ENCODE measurements around the gene IL17RD. TPM values are rescaled to one million over a fixed set of nuclear protein-coding genes. Genes with fewer than 3 reads are reported as not detected.
"Not testable (repeated sequence)": the region's sequence is repeated elsewhere in the genome, so short reads cannot be mapped to it uniquely, and the experiment has no call there.

IL17RD gene
- total RNA-seq, 1 donor from 2014 or later: 0.26 TPM

DNA sequence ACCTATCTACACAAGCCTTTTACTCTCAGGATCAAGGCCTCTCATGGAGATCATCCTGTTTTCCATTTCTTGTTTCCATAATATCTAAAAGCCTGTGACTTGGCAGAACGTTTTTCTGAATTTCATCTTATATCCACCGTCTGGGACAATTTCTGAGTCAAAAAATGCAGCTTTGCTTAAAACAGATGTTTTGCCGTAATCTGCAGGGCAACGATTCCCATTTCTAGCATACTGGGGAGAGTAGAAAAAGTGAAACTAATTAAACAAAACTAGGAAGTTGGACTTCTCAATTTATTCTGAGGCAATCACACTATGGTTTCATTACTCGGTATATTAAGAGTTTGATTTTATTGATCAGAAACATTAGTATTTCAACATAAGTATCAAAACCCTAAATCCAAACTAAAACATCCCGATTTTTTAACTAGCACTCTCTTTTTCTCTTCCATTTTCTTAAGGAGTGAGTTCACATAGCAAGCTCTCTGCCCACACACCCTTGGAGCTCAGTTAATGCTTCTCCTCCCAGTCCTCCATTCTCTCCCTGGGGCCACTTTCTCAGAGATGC is 71.1 kb downstream of the IL17RD start:
- no peak for DNase-seq (ENCODE audit: low read depth in 2 of 2)

DNA sequence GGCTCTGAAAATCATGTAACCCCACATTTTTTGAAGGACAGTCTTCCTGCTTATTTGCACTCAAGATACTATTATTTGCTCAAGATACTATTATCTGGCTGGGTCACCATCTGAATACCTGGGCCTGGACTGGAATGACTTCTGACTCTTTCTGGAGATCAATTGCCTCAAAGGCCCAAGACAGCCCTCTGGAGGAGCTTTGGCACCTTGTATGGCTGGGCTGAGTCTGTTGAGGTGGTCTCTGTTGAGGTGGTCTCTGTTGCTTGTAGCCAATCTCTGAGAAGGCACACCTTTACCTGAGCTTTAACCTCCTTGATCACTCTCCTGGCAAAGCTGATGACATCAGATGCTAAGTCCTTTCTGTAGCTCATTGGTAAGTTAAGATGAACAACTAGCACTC is 71.7 kb downstream of the IL17RD start:
- DNase-seq (ENCODE audit: low read depth in 2 of 2): no peak

DNA sequence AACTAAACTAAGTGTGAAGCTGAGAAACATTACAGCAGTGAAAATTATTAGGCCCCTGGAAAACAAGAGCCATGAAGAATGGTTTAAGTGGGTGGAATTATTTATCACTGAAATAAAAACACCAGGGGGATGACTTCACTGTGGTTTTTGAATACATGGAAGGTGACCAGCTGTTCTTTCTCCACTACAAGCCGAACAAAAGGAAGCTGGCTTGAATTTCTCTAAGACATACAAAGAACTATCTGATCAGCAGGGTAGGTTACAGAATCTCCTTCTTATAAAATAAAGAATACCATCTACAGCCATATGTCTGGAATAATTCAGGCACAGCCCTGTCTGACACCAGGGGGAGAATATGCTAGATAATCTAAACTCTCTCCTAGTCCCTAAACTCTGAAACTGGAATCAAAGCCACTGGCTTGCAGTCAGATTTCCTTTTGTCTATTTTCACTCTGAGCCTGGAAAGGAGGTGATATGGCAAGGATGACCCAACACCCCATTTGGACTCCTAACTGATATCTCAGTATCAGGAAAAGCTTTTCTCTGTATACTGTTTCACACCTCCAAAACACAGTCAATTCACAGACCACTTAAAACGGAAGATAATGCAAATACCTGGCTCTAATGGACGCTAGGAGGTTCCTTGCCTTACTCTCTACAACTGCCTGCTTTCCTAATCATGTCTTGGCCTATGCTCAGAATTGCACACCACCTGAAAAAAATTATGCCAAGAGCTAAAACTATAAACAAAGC is 73.5 kb downstream of the IL17RD start:
- no peak for DNase-seq (ENCODE audit: low read depth in 2 of 2)

DNA sequence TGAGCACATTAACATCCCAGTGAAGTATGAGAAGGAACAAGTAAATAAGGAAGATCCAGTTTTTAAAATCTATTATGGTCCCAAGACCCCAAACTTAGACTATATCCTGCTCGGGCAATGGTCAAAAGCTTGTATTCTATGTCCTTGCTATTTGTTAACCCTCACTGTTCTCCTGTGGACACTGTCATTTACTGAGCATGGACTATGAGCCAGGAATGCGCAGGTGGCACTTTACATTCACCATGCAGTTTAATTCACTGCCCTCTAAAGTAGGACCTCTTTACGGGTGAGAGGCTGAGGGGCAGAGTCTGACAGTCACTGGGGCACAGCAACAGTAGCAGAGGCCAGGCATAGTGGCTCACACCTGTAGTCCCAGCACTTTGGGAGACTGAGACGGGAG is 76.1 kb downstream of the IL17RD start:
- no peak for DNase-seq (ENCODE audit: low read depth in 2 of 2)

DNA sequence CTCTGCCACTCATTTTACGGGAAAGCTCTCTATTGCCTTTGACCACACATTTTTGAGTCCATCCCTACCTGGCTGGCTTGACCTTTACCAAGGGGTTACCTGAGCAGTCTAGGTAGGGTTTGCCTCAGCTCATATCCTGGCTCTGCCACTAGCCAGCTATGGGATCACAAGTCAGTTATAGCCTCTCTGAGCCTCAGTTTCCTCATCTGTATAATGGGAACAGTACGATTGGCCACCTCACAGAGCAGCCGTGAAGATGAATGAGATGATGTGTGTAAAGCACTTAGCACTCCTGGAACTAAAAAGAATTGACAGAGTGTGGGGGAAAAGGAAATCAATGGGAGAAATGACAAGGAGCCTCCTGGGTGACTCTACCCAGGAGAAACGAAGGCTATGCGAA is 76.7 kb downstream of the IL17RD start:
- DNase-seq (ENCODE audit: low read depth in 2 of 2): no peak

DNA sequence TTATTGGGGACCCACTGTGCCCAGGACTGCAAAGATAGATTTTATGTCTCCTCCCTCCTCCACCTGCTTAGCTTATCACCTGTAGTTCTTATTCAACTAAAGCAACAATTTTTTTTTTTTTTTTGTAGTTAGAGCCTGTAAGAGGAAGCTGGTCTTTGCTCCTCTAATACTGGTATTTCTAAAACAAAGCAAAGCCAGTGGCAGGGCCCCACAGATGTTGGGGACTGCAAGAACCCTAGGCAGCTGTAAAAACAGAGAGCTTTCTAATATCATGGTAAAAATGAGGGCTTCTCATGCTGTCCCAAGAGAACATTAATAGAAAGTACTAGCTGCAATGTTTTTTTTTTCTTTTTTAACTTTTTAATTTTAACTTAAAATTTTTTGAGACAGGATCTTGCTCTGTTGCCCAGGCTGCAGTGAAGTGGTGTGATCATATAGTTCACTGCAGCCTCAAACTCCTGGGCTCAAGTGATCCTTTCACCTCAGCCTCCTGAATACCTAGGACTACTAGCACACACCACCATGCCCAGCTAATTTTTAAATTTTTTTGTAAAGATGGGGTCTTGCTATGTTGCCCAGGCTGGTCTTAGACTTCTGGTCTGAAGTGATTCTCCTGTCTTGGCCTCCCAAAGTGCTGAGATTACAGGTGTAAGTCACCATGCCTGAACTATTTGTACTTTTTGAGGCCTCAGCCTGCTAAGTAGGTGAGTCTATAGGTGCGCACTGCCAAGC is 77.6 kb downstream of the IL17RD start:
- no peak for DNase-seq (ENCODE audit: low read depth in 2 of 2)

DNA sequence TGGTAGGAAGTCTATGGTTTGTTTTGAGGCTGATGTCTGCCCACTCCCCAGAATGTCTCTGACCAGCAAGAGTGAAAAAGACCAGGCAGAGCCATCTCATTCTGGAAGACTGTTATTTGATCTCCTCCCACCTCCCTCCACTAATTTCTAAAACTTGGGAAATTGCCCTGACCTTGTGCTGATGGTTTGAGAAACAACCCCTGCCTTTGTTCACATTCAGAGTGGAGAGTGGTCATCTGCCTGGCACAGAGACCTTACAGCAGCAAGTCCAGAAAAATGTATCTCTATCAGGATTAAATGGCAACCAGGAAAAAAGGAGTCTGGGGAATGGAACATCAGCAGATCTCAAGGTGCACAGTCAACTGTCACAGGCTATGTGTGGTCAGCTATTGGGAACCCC is 79.0 kb downstream of the IL17RD start:
- DNase-seq (ENCODE audit: low read depth in 2 of 2): no peak

DNA sequence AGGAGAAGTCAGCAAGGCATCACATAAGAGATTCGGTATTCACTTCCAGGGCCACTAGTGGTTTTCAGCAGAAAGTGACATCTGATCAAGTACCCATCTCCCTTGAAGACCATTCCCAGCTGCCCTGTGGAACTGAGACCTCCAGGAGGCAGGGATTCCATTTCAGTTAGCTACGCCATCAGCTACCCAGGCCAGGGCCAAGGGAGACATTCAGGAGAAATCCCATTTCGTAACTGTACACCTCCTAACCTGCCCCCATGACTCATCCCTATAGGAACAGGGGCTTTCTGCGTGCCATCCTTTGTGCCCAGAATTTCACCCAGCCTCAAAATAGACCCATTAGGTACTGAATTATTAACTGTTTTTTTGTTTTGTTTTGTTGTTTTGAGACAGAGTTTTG is 79.9 kb downstream of the IL17RD start:
- DNase-seq (ENCODE audit: low read depth in 2 of 2): no peak

DNA sequence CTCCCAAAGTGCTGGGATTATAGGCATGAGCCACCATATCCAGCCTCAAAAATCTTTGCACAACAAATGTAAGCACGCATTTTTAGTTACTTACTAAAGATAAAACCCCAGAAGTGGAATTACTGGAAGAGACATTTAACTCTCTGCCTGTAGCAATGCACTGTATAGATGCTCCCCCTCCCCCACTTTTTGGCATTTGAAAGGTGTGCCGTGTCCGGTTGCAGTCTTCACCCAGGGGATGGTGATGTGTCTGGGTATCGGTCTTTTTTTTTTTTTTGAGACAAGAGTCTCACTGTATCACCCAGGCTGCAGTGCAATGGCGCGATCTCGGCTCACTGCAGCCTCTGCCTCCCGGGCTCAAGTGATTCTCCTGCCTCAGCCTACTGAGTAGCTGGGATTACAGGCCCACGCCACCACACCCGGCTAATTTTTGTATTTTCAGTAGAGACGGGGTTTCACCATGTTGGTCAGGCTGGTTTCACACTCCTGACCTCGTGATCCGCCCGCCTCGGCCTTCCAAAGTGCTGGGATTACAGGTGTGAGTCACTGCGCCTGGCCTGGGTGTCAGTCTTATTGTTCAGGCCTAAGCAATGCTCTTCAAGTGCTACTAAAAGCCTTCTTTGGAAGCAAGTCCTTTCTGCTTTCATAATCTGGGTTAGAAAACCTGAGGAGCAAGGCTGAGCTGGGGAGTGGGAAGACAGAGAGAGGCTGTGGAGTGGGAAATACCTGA is 81.7 kb downstream of the IL17RD start:
- DNase-seq (ENCODE audit: low read depth in 2 of 2): not testable (repeated sequence)

DNA sequence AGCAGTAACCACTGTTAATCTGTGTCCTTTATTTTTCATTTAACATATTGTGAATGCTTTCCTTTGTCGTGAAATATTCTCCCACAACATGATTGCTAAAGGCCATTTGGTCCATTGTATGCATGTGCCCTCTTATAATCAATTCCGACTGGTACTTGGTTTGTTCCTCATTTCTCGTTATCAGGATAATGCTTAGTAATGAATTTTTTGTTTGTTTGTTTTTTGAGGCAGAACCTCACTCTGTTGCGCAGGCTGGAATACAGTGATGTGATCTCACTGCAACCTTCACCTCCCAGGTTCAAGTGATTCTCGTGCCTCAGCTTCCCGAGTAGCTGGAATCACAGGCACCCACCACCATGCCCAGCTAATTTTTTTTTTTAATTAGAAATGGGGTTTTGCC is 82.7 kb downstream of the IL17RD start:
- no peak for DNase-seq (ENCODE audit: low read depth in 2 of 2)

DNA sequence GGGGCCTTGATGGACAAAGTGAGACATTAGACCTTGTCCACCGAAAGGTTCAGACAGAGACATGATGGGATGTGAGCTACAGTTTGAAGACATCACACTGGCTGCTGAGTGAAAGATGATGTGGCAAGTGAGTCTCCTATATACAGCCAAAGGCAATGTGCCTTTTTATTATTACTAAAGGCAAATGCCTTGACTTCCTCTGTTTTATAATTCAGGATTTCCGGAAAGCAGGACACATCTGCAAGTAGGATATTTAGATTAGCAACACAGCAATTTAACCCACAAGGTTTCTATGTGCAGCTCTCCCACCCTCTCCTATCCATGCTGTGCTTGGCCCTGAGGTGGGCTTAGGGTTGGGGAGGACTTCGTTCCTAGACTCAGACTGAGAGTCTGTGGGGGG is 84.0 kb downstream of the IL17RD start:
- peak; percentile 15 to 60 for DNase-seq (ENCODE audit: low read depth in 2 of 2)

DNA sequence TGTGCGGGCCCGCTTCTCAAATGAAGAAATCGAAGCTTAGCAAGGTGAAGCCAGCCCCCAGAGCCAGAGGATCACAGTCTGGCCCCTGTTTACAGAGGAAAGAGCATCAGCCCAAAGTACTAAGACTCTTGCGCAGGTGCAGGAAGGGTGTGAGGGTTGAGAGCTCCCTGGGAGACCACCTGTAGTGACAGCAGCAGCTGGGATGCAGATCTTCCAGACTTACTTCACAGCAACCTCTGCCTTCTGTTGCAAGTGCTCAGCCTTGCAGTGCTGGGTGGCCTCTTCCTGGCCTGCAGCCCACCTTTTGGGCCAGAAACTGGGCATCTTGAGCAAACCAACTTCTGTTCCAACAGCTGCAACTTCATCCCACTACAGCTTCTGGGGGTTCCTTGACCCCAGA is 85.0 kb downstream of the IL17RD start:
- no peak for DNase-seq (ENCODE audit: low read depth in 2 of 2)

DNA sequence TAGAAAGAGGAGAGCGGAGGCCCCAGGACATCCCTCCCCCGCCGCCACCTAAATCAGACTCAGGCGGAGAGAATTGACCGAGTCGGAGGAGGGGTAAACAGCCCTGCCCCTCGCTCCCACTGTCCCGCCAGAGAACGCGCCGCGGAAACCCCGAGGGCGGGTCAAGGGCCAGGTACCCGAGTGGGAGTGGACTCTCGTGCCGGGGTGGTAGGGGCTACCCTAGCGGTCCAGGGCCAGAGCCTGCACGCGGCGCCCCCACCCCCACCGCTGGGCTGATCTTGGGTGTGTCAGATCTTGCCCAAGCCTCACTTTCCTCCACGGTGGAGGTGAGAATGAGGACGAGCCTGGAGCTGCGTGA is 85.7 kb downstream of the IL17RD start:
- DNase-seq (ENCODE audit: low read depth in 2 of 2): no peak

DNA sequence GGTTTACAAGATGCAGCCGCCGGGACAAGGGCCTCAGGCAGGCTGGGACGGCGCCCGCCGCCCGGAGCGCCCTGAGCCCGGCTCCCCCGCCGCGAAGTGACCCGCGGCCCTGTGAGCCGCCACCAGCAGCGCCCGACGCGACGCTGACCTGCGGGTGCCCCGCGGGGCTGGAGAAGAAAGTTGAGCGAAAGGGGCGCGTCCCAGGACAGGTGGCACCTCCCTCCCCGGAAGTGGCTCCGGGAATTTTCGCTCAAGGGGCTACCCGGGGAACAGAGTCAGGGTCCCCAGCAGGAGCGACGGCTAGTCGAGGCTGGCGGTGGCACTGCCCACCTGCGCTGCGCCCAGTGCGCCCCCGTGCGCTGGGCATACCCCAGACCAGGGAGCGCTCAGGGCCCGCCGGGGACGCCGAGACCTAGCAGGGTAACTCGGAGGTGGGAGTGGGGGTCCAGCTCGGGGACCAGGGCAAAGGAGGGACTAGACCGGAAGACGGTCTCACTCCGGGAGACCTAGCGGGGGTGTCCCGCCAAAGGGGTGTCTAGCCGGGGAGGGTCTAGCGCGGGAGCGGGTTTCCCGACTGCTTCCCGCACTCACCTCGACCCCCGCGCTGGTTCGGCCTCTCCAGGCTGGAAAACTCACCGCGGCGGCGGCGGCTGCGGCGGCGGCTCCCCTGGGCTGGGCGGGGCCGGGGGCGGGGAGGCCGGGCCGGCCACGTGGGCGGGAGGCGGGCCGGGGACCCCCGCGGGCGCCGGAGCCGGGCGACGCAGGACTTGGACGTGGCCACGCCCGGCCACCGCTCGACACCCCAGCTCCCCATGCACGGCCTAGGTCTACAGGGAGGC is 86.3 kb downstream of the IL17RD start:
- peak in 1 of 2 donors; percentile 35 for DNase-seq (ENCODE audit: low read depth in 2 of 2)

DNA sequence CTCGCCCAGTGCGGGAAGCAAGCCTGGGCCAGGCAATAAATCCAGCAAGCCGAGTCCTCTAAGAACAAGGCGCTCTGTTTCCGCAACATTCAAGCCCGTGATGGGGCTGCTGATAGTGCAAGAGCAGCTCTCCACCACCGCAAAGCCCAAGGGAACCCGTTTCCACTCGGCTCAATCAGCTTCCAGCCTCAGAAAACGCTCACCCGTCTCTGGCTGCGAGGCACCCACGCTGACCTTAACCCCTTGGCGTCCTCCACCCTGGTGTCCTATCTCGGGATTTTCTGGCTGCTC is 86.9 kb downstream of the IL17RD start:
- peak in 1 of 2 donors; percentile 23 for DNase-seq (ENCODE audit: low read depth in 2 of 2)

DNA sequence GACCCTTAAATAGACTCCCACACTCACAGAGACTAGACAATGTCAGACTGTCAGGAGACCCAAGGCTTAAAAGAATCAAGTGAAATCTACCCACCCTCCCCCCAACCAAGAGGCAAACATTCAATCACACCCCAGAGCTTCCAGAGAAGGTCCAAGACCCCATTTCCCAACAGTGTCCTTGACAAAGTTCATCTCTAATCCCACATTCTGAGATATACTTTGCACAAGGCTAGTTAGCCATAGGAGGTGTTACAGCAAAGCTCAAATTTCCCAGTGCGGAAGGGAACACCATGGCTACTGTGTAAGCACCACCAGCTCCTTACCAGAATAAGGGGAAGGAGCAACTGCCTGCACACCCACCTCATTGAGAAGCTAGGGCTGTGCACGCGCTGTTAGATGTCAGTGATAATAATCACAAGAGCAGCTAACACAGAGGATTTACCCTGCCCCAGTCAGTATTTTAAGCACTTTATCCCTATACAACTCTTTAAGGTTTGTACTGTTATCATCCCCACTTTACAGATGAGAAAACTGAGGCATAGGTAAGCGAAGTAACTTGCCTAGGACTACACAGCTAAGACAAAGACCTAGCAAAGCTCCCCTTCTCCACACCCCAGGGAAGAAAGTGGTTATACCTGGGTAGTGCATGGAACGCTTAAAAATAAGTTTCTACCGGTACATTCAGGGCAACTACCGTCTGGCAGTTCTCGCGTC is 87.4 kb downstream of the IL17RD start:
- DNase-seq (ENCODE audit: low read depth in 2 of 2): no peak

DNA sequence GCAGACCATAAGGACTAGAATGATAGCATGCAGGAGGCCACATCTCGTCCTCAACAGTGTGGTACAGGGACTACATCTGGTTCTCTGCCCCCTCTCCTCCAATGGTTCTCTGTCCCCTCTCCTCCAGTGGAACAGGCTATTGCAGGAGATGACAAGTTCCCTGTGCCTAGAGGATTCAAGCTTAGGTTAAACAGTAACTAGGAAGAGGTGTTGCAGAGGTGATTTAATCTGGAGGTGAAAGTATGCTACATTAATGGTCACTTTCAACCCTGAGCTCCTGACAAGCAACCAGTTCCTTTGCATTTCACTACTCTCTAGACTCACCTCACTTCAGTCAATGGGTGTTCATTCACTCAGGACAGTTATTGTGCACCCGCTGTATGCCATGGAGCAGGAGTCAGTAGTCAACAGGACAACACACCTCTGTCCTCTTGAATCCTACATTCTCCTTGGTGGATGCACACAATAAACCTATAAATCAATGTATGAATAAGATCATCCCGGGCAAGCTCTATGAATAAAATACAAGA is 88.7 kb downstream of the IL17RD start:
- DNase-seq (ENCODE audit: low read depth in 2 of 2): no peak

DNA sequence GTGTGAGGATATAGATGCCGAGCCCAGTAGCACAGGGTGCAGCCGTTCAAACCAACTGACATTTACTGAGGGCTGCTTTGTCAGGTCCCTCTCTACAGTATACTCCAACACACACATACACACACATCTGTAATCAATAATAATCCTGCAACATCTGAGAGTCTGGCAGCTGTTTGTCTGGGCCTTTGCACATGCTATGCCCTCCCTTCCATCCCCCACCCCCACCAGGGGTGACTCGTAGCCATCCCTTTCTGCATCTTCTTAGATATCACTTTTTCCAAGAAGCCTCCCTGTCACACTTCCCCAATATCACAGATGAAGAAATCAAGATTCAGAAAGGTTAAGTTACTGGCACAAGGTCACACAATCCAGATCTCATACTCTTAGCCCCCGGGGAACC is 91.0 kb downstream of the IL17RD start:
- no peak for DNase-seq (ENCODE audit: low read depth in 2 of 2)

DNA sequence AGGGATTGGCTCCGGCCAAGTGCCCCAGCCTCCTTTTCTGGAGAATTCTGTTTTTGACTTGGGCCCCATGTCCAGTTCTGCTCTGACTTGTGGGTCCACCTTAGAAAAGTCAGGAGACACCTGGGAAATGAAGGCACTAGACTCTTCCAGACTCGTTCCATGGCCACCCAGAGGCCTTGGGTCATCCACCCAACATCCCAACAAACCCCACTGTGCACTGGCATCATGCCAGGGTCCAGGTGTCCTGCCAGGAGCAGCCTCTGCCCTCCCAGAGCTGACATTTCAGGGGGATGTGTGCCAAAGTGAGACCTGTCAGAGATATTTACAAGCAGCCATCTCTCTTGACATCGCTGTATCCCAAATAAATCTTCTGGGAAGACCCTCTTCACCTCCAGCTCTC is 91.5 kb downstream of the IL17RD start:
- no peak for DNase-seq (ENCODE audit: low read depth in 2 of 2)

DNA sequence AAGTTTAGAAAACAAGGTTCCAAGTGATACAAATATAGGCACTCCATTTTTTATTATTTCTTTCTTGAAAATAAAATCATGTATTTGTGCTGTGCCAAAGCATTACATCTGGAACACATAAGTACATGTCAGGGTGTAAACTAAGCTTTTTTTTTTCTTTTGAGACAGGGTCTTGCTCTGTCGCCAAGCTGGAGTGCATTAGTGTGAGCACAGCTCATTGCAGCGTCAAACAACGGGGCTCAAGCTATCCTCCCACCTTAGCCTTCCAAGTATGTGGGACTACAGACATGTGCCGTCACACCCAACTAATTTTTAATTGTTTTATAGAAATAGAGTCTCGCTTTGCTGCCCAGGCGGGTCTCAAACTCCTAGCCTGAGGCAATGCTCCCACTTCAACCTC is 95.7 kb downstream of the IL17RD start:
- no peak for DNase-seq (ENCODE audit: low read depth in 2 of 2)

Measured in dermis microvascular lymphatic vessel endothelial cell (primary cell).